Measurements from ENCODE around the gene ZNF608.

DNA sequence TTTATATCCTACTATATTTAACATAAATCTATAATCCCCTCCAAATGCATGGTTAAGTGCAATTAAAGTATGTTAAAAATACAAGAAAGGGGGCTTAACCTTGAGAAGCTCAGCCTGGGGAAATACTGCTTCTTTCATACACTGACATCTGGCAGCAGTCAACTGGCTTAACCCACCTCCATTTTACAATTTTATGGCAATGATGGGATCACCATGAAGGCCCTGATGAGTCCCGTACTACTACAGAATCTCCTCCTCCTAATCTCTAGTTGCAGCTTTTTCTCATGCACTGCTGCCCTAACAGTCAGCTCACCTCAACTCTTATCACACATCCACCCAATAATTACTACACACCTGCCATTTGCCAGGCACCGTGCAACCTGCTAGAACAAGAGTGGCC, 40.9 kb downstream of the ZNF608 start:
- TF ChIP-seq POLR2A (IDR thresholded peaks at IDR 0.05; ENCODE audit: low read depth, low read length), result no peak
- TF ChIP-seq POU2F2 (IDR thresholded peaks at IDR 0.05; ENCODE audit: low read depth, low read length), result no peak
- no peak for TF ChIP-seq POLR2AphosphoS5 (IDR thresholded peaks at IDR 0.05; ENCODE audit: low read depth, low read length)
- no peak for TF ChIP-seq TAF1 (IDR thresholded peaks at IDR 0.05; ENCODE audit: low read depth, low read length)
- TF ChIP-seq SPI1 (IDR thresholded peaks at IDR 0.05; ENCODE audit: low read depth, low read length), result no peak
- no peak for TF ChIP-seq PAX5 (IDR thresholded peaks at IDR 0.05; ENCODE audit: insufficient read depth, low read length, severe bottlenecking)

Measured in GM12891 (cell line).